Measurements from ENCODE around the gene RAMAC.

- TF ChIP-seq CTCF (IDR thresholded peaks at IDR 0.05): no peak
- no peak for TF ChIP-seq POLR2A (IDR thresholded peaks at IDR 0.05)
These were observed 8.9 kb upstream of the RAMAC start for GRCh38 chr15:82977076-82977475.
